K562 (cell line): ENCODE results near the gene CISTR. TPM values are rescaled to one million over a fixed set of nuclear protein-coding genes. Genes with fewer than 3 reads are reported as not detected.
A peak's percentile ranks its signal among the peaks of the same experiment; 100 is the strongest.

ENCODE experiments used
- ATAC-seq: fragments of 200-7000 bp; cut with Tn5 transposase; 3 replicates; pipeline ENCODE4 v1.9.1; 2020; ENCODE audit warnings: moderate library complexity
- BruUV-seq: library from RNA; stranded (reverse); fragments of 400-500 nt; replicated peaks from 2 replicates; lab custom pipeline; 2021; lab: Mats Ljungman, UMichigan
- CTCF ChIA-PET: fragments of 300-600 bp; formaldehyde crosslinking; extraction: SDS; loops from one replicate; lab custom pipeline; 2021; ENCODE audit warnings: low intra/inter-chr PET ratio; lab: Yijun Ruan, JAX
- POLR2A ChIA-PET: fragments of 300-600, 350-650 bp; sonication (Branson Sonifier 250); formaldehyde crosslinking; extraction: SDS; loops from one replicate; lab custom pipeline; 2021; ENCODE audit warnings: antibody characterized with exemption, inconsistent platforms; lab: Yijun Ruan, JAX
- DNase-seq, 4 experiments: peaks; one replicate each; pipeline versions ENCODE4 v3.0.0 to v3.0.0-alpha.2; 2011 to 2018; ENCODE audit warnings: low spot score in 3 of 4, mixed read lengths in 3 of 4; ENCODE audit errors: extremely low read depth in 1 of 4
- FAIRE-seq: peaks from 2 replicates; lab custom pipeline; 2011; peaks lifted over from hg19 to GRCh38; lab: Jason Lieb, UNC
- H2AFZ ChIP-seq: 2 replicates; pipeline ENCODE4 v1.6.0; 2011; ENCODE audit warnings: low read depth, low read length, control low read depth, inconsistent platforms
- H3K27ac ChIP-seq: fragments of 200-600 bp; 3 replicates; pipeline ENCODE4 v1.8.0; 2011; ENCODE audit warnings: low read depth, mild to moderate bottlenecking, control low read depth, inconsistent platforms, low read length, moderate library complexity, mixed read lengths; ENCODE audit errors: extremely low read depth
- H3K27me3 ChIP-seq, 2 experiments: fragments of 300-600 bp in 1 of 2; 2 replicates in 1 of 2; 3 replicates in 1 of 2; pipeline versions ENCODE4 v1.6.0 to v1.8.0; 2011; ENCODE audit warnings: inconsistent platforms in 2 of 2, low read length in 2 of 2, mild to moderate bottlenecking in 1 of 2, mixed read lengths in 1 of 2, moderate library complexity in 1 of 2; ENCODE audit not compliant: control insufficient read depth in 2 of 2, insufficient read depth in 2 of 2
- H3K36me3 ChIP-seq: fragments of 300-600 bp; 3 replicates; pipeline ENCODE4 v1.8.0; 2011; ENCODE audit warnings: mild to moderate bottlenecking, low read length, inconsistent platforms; ENCODE audit not compliant: control insufficient read depth, insufficient read depth
- H3K4me1 ChIP-seq, 2 experiments: fragments of 200-600 bp in 1 of 2; replicated peaks in 1 of 2; 2 replicates in 1 of 2; 3 replicates in 1 of 2; pipeline versions ENCODE4 v1.5.1 to v1.8.0; 2011; ENCODE audit warnings: inconsistent platforms in 2 of 2, low read length in 2 of 2, mild to moderate bottlenecking in 1 of 2, mixed read lengths in 1 of 2, moderate library complexity in 1 of 2; ENCODE audit not compliant: control insufficient read depth in 2 of 2, insufficient read depth in 2 of 2
- H3K4me2 ChIP-seq: 2 replicates; pipeline ENCODE4 v1.6.1; 2011; ENCODE audit warnings: low read length, control low read depth, inconsistent platforms, mixed read lengths; ENCODE audit not compliant: insufficient read depth
- H3K4me3 ChIP-seq: fragments of 200-600 bp; sonication (generic), shearing (Covaris generic); 2 replicates; pipeline ENCODE4 v1.5.1; 2016; ENCODE audit warnings: control low read depth, inconsistent platforms
- H3K79me2 ChIP-seq: fragments of 200-600 bp; 3 replicates; pipeline ENCODE4 v1.8.0; 2011; ENCODE audit warnings: low read length, inconsistent platforms; ENCODE audit not compliant: control insufficient read depth, insufficient read depth
- H3K9ac ChIP-seq, 2 experiments: 2 replicates each; pipeline versions ENCODE4 v1.6.0 to v1.6.1; 2011; ENCODE audit warnings: low read depth in 2 of 2, low read length in 2 of 2, control low read depth in 1 of 2, inconsistent platforms in 1 of 2, mild to moderate bottlenecking in 1 of 2, mixed read lengths in 1 of 2; ENCODE audit not compliant: insufficient read depth in 1 of 2
- H3K9me1 ChIP-seq: one replicate; pipeline ENCODE4 v1.6.0; 2011; ENCODE audit warnings: inconsistent platforms, mild to moderate bottlenecking, low read length, moderate library complexity; ENCODE audit not compliant: control insufficient read depth, insufficient read depth
- H3K9me3 ChIP-seq: replicated peaks from 2 replicates; pipeline ENCODE4 v1.5.1; 2011; ENCODE audit warnings: low read depth, low read length, inconsistent platforms; ENCODE audit not compliant: control insufficient read depth, insufficient read depth
- H4K20me1 ChIP-seq: replicated peaks from 2 replicates; pipeline ENCODE4 v1.6.1; 2011; ENCODE audit warnings: low read length, inconsistent platforms, mixed read lengths; ENCODE audit not compliant: control insufficient read depth, insufficient read depth
- ATF3 ChIP-seq, 2 experiments: fragments of 450-650 bp in 1 of 2; sonication (generic) in 1 of 2; formaldehyde crosslinking in 1 of 2; IDR thresholded peaks in 1 of 2; conservative IDR thresholded peaks in 1 of 2; 2 replicates each; pipeline versions ENCODE4 v1.6.1 to v1.8.1; 2016 to 2023; ENCODE audit warnings: mild to moderate bottlenecking in 2 of 2, moderate library complexity in 2 of 2, inconsistent platforms in 1 of 2, missing genetic modification reagents in 1 of 2
- FOSL1 ChIP-seq: fragments of 200-800 bp; sonication (Bioruptor generic); conservative IDR thresholded peaks from 2 replicates; pipeline ENCODE4 v1.6.1; 2016; ENCODE audit warnings: missing genetic modification characterization, missing compliant biosample characterization
- KDM1A ChIP-seq, 2 experiments: fragments of 450-650 bp; IDR thresholded peaks; 2 replicates each; pipeline ENCODE4 v1.6.1; 2016; ENCODE audit warnings: mild to moderate bottlenecking in 2 of 2
- ZZZ3 ChIP-seq: fragments of 450-650 bp; IDR thresholded peaks from 2 replicates; pipeline ENCODE4 v1.6.1; 2016; ENCODE audit warnings: antibody characterized with exemption, mild to moderate bottlenecking, moderate library complexity
- in situ Hi-C: fragments of 300-500 bp; cut with MboI; formaldehyde crosslinking; loops from 4 replicates; pipeline ENCODE4 v1.15.0; 2018; ENCODE audit warnings: inconsistent platforms, mixed read lengths
- intact Hi-C: fragments of 100-400 bp; cut with micrococcal nuclease; formaldehyde crosslinking; loops from 2 replicates; pipeline ENCODE4 v1.14.2; 2022
- polyA plus RNA-seq, 8 experiments: library from polyadenylated mRNA; depleted of rRNA in 4 of 8; stranded (reverse) in 5 of 8; unstranded in 3 of 8; fragments of >200 nt; fragmentation: Nextera tagmentation in 2 of 8; fragmentation: Illumina TruSeq in 1 of 8; extraction: Ambion mirVana in 2 of 8; extraction: Trizol in 1 of 8; gene quantifications; 2 replicates each; pipeline versions ENCODE4 v1.2.1 to v1.2.3, GENCODE V29; 2011 to 2014; ENCODE audit warnings: inconsistent platforms in 1 of 8, missing spikeins in 1 of 8
- total RNA-seq, 7 experiments: library from RNA; depleted of rRNA in 6 of 7; stranded (reverse); fragments of >200 nt in 6 of 7; fragmentation: Illumina TruSeq in 2 of 7; extraction: Trizol in 2 of 7; gene quantifications; 2 replicates each; pipeline versions ENCODE4 v1.2.1 to v1.2.3, GENCODE V29; 2011 to 2021; ENCODE audit warnings: low replicate concordance in 1 of 7

Gene CISTR
- total and polyA plus RNA-seq, 9 of the 15 experiments (the other 6 are each of a cell fraction or from before 2014, with no cell fraction given) = not detected

- Histone ChIP-seq H4K20me1 (no peaks in the 10 kb centered on the region), H2AFZ (no peak overlapping the region), H3K27ac (no peak overlapping the region), H3K79me2 (no peaks in the 10 kb centered on the region), H3K36me3 (no peaks in the 10 kb centered on the region), H3K9ac (no peak overlapping the region), H3K27me3 (peaks cover 1% of the 10 kb centered on the region in 2 experiments; a peak in 1 of 5 replicates), H3K9me1 (no peaks in the 10 kb centered on the region), H3K4me1 (peaks cover 0 to 10% of the 10 kb centered on the region in 2 experiments; a peak in 3 of 5 replicates), H3K4me2 (no peak overlapping the region), H3K9me3 (no peaks in the 10 kb centered on the region), H3K4me3 (no peak overlapping the region)
- no peak for FAIRE-seq
- no peak for DNase-seq
- ChIA-PET CTCF (no interaction called here), POLR2A (no interaction called here)
- in situ Hi-C loops (no loop called here), intact Hi-C loops (no loop called here)
- BruUV-seq = no TSS peak
- no peak for ATAC-seq
- TF ChIP-seq ATF3 (IDR thresholded peaks at IDR 0.05) (0 out of 2 replicates have a peak, but pooled peaks have one; percentile 37), ATF3 (CRISPR knock-in tag; conservative IDR thresholded peaks at IDR 0.05) (no peak), ZZZ3 (no peak), FOSL1 (tag) (peak; percentile 58), KDM1A (IDR thresholded peaks at IDR 0.05) (0 out of 4 replicates have a peak, but pooled peaks of 1 of the 2 experiments have one; percentile 41)
These were observed 22.1 kb downstream of the CISTR start for GRCh38 chr12:53729644-53730043.
